H1 (cell line): ENCODE data around the gene SLC41A1. TPM values are rescaled to one million over a fixed set of nuclear protein-coding genes. Genes with fewer than 3 reads are reported as not detected.

Experiments used
- CBX5 ChIP-seq: fragments of 300-800, 300-1000 bp; sonication (generic); IDR thresholded peaks from 2 replicates; pipeline ENCODE4 v1.7.1; 2016; ENCODE audit warnings: antibody characterized with exemption, low read length, low read depth
- HDAC6 ChIP-seq: IDR thresholded peaks from one replicate; pipeline ENCODE4 v1.7.1; 2012; ENCODE audit warnings: low read depth, mild to moderate bottlenecking, inconsistent platforms, low read length, moderate library complexity
- JUND ChIP-seq: IDR thresholded peaks from 2 replicates; pipeline ENCODE4 v1.6.1; 2011; ENCODE audit warnings: mild to moderate bottlenecking, improper control_type of control experiment, low read length
- TEAD4 ChIP-seq: IDR thresholded peaks from 2 replicates; pipeline ENCODE4 v1.6.1; 2012; ENCODE audit warnings: low read depth, low read length, inconsistent platforms, mixed read lengths
- polyA plus RNA-seq, 7 experiments: library from polyadenylated mRNA; depleted of rRNA in 3 of 7; stranded (reverse) in 5 of 7; unstranded in 2 of 7; fragments of >200 nt in 5 of 7; fragments of 200-250 nt in 2 of 7; gene quantifications; 1 replicate in 5 of 7; 2 replicates in 1 of 7; 4 replicates in 1 of 7; pipeline versions ENCODE4 v1.2.1 to v1.2.3, GENCODE V29; 2011 to 2013; ENCODE audit warnings: missing spikeins in 2 of 7, mixed read lengths in 2 of 7
- total RNA-seq: library from RNA; stranded (reverse); fragmentation: NEBNext Ultra II Directional; extraction: Animal tissue kit (Norgen Biotek cat#: 25700); gene quantifications from 2 replicates; pipeline ENCODE4 v1.2.1, GENCODE V29; 2021

Gene SLC41A1
- total and polyA plus RNA-seq, 2 of the 8 experiments (the other 6 are each of a cell fraction or from before 2014, with no cell fraction given), result 41.2 to 42.3 TPM

GRCh38 chr1:205770618-205771017, 42.4 kb downstream of the SLC41A1 start (continued):
- no peak for TF ChIP-seq JUND
- TF ChIP-seq CBX5, result no peak
- TF ChIP-seq HDAC6, result no peak
- TF ChIP-seq TEAD4, result no peak
